Activated T-cell treated with anti-CD3 and anti-CD28 coated beads, Interleukin-2, amount 50 U/mL, for 72 hours (primary cell): Measurements from ENCODE around the gene MYO5A. TPM values are rescaled to one million over a fixed set of nuclear protein-coding genes. Genes with fewer than 3 reads are reported as not detected.

Experiments used
- ATAC-seq, 2 donors: fragments of 150-1000 bp; cut with Tn5 transposase; replicated peaks in 1 of 2; 2 replicates each; pipeline ENCODE4 v1.10.0; 2021; ENCODE audit warnings: moderate library complexity in 2 of 2, mild to moderate bottlenecking in 1 of 2
- DNase-seq, 2 donors: peaks; one replicate each; pipeline ENCODE4 v3.0.0; 2021 to 2022; ENCODE audit warnings: mixed read lengths in 1 of 2
- H3K27ac Mint-ChIP-seq: one replicate; pipeline ENCODE4 v1.8.0; 2022; ENCODE audit warnings: mild to moderate bottlenecking, moderate library complexity, mixed read lengths
- H3K27me3 Mint-ChIP-seq: one replicate; pipeline ENCODE4 v1.8.0; 2022; ENCODE audit warnings: low read depth, mixed read lengths
- H3K36me3 Mint-ChIP-seq, 2 donors: one replicate each; pipeline ENCODE4 v1.8.0; 2022; ENCODE audit warnings: mixed read lengths in 2 of 2, mild to moderate bottlenecking in 1 of 2; ENCODE audit not compliant: insufficient read depth in 2 of 2
- H3K4me1 Mint-ChIP-seq: one replicate; pipeline ENCODE4 v1.8.0; 2022; ENCODE audit warnings: low read depth, mixed read lengths
- H3K4me3 Mint-ChIP-seq, 2 donors: one replicate each; pipeline ENCODE4 v1.8.0; 2022; ENCODE audit warnings: mild to moderate bottlenecking in 2 of 2, mixed read lengths in 2 of 2, moderate library complexity in 2 of 2
- H3K9me3 Mint-ChIP-seq, 2 donors: one replicate each; pipeline ENCODE4 v1.8.0; 2022; ENCODE audit warnings: mixed read lengths in 2 of 2
- total RNA-seq, 2 donors: library from RNA; stranded (reverse); gene quantifications; one replicate each; pipeline ENCODE4 v1.2.3, GENCODE V29; 2022

MYO5A gene
- total RNA-seq, 2 donors from 2014 or later, result 29.6 to 37.2 TPM

DNA sequence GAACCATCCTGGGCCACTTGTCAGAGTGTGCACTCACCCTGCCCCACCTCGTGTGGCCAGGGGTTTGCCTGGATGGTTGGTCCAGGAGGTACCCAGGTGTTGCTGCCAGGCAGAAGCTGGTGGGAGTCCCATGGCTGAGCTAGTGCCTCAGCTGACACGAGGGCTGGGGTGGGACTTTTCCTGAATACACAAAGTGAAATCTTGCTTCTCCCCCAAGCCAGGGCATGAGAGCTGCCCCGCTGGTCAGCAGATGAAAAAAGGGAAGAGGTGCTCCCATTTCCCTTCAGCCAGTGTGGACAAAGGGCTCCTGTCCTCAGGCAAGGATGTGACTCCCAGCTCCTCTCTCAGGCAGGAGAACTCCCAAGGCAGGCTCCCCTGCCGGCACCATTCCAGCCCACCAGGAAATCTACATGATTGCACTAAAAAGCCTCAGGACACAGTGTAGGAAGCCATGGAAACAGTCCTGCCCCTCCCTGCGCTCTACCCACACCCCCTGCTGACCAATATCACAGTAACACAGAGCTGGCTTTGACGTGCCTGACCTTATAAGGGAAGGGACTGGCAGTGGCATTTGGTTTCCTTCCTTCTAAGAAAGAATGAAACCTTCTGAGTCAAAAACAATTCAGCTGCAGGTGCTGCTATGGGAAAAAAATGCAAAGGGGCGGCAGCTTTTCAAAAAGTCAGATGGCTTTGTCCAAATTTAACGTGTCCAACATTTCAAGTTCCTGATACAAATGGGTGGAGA is 267.0 kb downstream of the MYO5A start:
- Mint-ChIP-seq H3K36me3 (no peaks in the 10 kb centered on the region), H3K9me3 (no peaks in the 10 kb centered on the region), H3K27me3 (no peaks in the 10 kb centered on the region), H3K4me3 (peak overlapping the region; percentile 58 to 71), H3K27ac (peak overlapping the region; percentile 93), H3K4me1 (peaks cover 52% of the 10 kb centered on the region)
- DNase-seq (peak; percentile 79 to 83), ATAC-seq (peak; percentile 100)

GRCh38 chr15:52261026-52261425 is 267.7 kb downstream of the MYO5A start:
- no peak for DNase-seq
- Mint-ChIP-seq H3K4me1 (peaks cover 59% of the 10 kb centered on the region), H3K9me3 (no peaks in the 10 kb centered on the region), H3K36me3 (no peaks in the 10 kb centered on the region), H3K27me3 (no peaks in the 10 kb centered on the region), H3K27ac (no peak overlapping the region), H3K4me3 (peak overlapping the region; percentile 22 to 26)
- no peak for ATAC-seq

DNA sequence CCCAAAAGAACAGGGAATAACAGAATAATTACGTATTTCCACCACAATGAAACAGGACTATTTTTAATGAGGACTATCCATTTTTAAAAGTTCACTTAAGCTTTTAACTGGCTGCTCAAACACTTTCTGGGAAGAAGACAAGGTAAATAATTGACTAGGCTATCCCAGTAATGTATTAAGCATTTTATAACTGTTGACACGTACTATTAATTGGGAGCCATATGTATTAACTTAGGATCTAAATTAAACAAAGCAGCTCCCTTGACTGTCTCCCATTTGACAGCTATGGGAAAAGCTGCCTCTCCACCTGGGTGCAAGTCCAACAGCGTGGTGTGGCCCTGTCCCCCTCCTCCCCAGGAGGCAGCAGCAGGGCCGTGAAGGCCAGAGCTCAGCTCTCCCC is 269.2 kb downstream of the MYO5A start:
- DNase-seq, result no peak
- Mint-ChIP-seq H3K9me3 (no peaks in the 10 kb centered on the region), H3K27me3 (no peaks in the 10 kb centered on the region), H3K4me1 (peaks cover 63% of the 10 kb centered on the region), H3K36me3 (no peaks in the 10 kb centered on the region), H3K4me3 (no peak overlapping the region), H3K27ac (no peak overlapping the region)
- ATAC-seq, result no peak

GRCh38 chr15:52258461-52258860 is 270.2 kb downstream of the MYO5A start:
- no peaks in the 10 kb centered on the region for H3K36me3 Mint-ChIP-seq
- H3K4me1 Mint-ChIP-seq, result peaks cover 58% of the 10 kb centered on the region
- H3K27me3 Mint-ChIP-seq, result no peaks in the 10 kb centered on the region
- ATAC-seq (no peak), DNase-seq (no peak)
- no peak overlapping the region for H3K27ac Mint-ChIP-seq
- no peaks in the 10 kb centered on the region for H3K9me3 Mint-ChIP-seq
- no peak overlapping the region for H3K4me3 Mint-ChIP-seq

- DNase-seq (no peak), ATAC-seq (no peak)
- H3K27me3 Mint-ChIP-seq, result no peaks in the 10 kb centered on the region
- H3K36me3 Mint-ChIP-seq, result no peaks in the 10 kb centered on the region
- peaks cover 58% of the 10 kb centered on the region for H3K4me1 Mint-ChIP-seq
- H3K9me3 Mint-ChIP-seq, result no peaks in the 10 kb centered on the region
- no peak overlapping the region for H3K4me3 Mint-ChIP-seq
- H3K27ac Mint-ChIP-seq, result no peak overlapping the region
Measured at GRCh38 chr15:52257734-52258062, 271.0 kb downstream of the MYO5A start.

Other genes starting within 250 kb of the MYO5A start
- gene MYO5C, start 233.1 kb downstream of the MYO5A start, total RNA-seq, result 1 to 10 TPM in 1 of 2 donors, under 1 TPM in 1; 0.69 to 1.6 TPM
- gene ARPP19, start 40.1 kb upstream of the MYO5A start, total RNA-seq, result 100 to 1,000 TPM; 128 to 143 TPM
- 10 to 100 TPM; 37.2 to 41.7 TPM for gene ATOSA, start 150.5 kb upstream of the MYO5A start, total RNA-seq